ENCODE measurements around the gene PEX11G. TPM values are rescaled to one million over a fixed set of nuclear protein-coding genes. Genes with fewer than 3 reads are reported as not detected.

PEX11G gene
- total and polyA plus RNA-seq, 2 of the 8 experiments (the other 6 are each of a cell fraction or from before 2014, with no cell fraction given), result 2.1 to 4.3 TPM

DNA sequence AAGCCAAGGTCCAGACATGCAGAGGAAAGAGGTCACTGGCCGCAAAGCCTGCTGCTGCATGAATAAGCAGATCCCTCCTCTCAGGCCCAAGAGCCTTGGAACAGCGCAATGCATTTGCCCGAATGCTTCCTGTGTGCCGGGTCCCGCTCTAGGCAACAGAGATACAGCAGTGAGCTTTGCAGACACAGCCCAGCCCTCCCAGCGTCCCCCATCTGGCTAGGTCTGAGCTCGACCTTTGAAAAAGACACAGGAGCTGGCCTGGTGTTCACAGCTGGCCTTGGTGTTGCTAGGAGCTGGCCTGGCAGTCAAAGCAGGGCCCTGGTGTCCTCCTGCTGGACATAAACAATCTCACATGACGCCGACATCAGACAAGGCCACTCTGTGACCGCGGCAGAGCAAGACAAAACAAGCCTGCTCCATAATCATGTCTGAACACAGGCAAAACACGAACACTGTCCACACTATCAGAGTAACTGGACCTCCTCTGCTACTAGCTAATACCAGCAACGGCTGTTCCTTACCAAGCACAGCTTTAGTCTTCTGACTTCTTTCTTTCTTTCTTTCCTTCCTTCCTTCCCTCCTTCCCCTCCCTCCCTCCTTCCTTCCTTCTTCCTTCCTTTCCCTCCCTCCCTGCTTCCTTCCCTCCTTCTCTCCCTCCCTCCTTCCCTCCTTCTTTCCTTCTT lies 5.7 kb upstream of the PEX11G start:
- Histone ChIP-seq H4K20me1 (replicated peaks in 1 of 2; ENCODE audit: control insufficient read depth in 1 of 2, insufficient read depth in 2 of 2, low read length in 2 of 2) (no peaks in the 10 kb centered on the region), H2AK5ac (ENCODE audit: low read depth, low read length) (peak overlapping the region; percentile 86; the same call in 1 of the 2 replicates), H3K23me2 (ENCODE audit: low read depth, low read length) (0 out of 2 replicates have a peak, but pooled peaks cover 2% of the 10 kb centered on the region), H4K91ac (replicated peaks; ENCODE audit: insufficient read length, low read length) (no peak overlapping the region), H3K4me1 (replicated peaks in 1 of 4; ENCODE audit: control insufficient read depth in 3 of 4, insufficient read depth in 4 of 4, low read length in 3 of 4) (peaks cover 0 to under 1% (median under 1%) of the 10 kb centered on the region in 4 experiments; a peak in 3 of 7 replicates), H3K14ac (ENCODE audit: insufficient read length) (no peak overlapping the region), H3K4me2 (ENCODE audit: insufficient read depth in 1 of 2, low read depth in 2 of 2, low read length in 2 of 2) (no peak overlapping the region), H2AFZ (ENCODE audit: low read length) (peak overlapping the region; percentile 50; the same call in 1 of the 2 replicates), H2BK15ac (ENCODE audit: low read length) (no peak overlapping the region), H2BK120ac (replicated peaks; ENCODE audit: low read depth, low read length) (no peak overlapping the region), H3K79me2 (ENCODE audit: control insufficient read depth in 1 of 2, insufficient read depth in 2 of 2, low read length in 2 of 2) (no peaks in the 10 kb centered on the region), H3K27me3 (replicated peaks in 1 of 4; ENCODE audit: control insufficient read depth in 3 of 4, extremely low read depth in 1 of 4, insufficient read depth in 3 of 4, low read length in 3 of 4) (peaks cover 0 to 3% (median 2%) of the 10 kb centered on the region in 4 experiments; a peak in 3 of 7 replicates), H4K5ac (ENCODE audit: insufficient read length, low read depth, low read length) (no peak overlapping the region), H3K4ac (replicated peaks; ENCODE audit: insufficient read length, low read depth, low read length) (no peak overlapping the region), H3K4me3 (ENCODE audit: extremely low read depth in 1 of 4, insufficient read depth in 2 of 4, low read depth in 3 of 4, low read length in 4 of 4) (no peak overlapping the region), H3K36me3 (ENCODE audit: control insufficient read depth in 2 of 4, insufficient read depth in 4 of 4, low read length in 3 of 4) (no peaks in the 10 kb centered on the region), H4K8ac (ENCODE audit: extremely low read depth, insufficient read depth, low read length) (no peak overlapping the region; the same call in 1 of the 2 replicates), H3K23ac (ENCODE audit: insufficient read length) (no peak overlapping the region), H2BK12ac (ENCODE audit: low read depth, low read length) (peak overlapping the region; percentile 92), H3K18ac (ENCODE audit: extremely low read depth, low read length) (no peak overlapping the region), H3K79me1 (ENCODE audit: low read depth, low read length) (no peaks in the 10 kb centered on the region), H3K27ac (ENCODE audit: low read depth, low read length) (no peak overlapping the region), H3K9me3 (ENCODE audit: insufficient read depth in 2 of 2, low read depth in 1 of 2, low read length in 1 of 2) (no peaks in the 10 kb centered on the region), H3K56ac (replicated peaks; ENCODE audit: insufficient read length, low read depth, low read length) (no peak overlapping the region), H2BK20ac (ENCODE audit: low read length) (no peak overlapping the region), H2BK5ac (ENCODE audit: low read depth, low read length) (peak overlapping the region; percentile 30; the same call in 1 of the 2 replicates), H3K9ac (replicated peaks in 1 of 4; ENCODE audit: extremely low read depth in 1 of 4, low read depth in 3 of 4, low read length in 3 of 4) (no peak overlapping the region)
- WGBS, 2 experiments (ENCODE audit: extremely low coverage in 1 of 2, insufficient coverage in 1 of 2, insufficient read length in 1 of 2, insufficient replicate concordance in 2 of 2, low coverage in 1 of 2, low lambda C conversion rate in 2 of 2, missing lambda C conversion rate in 1 of 2), result 77% methylated on average over 13 of the region's 13 CpGs; no CpG with 5 or more reads in 1 of the 2 experiments
- POLR2A ChIA-PET (ENCODE audit: partially characterized antibody), result interaction anchor here (0.6 to 1.1 kb wide), 3 partner anchors 10 to 84 kb away, joined by 3 to 4 read pairs (median 4); no protein-coding TSS in a partner anchor
- no peak for FAIRE-seq
- TF ChIP-seq KDM5A (IDR thresholded peaks at IDR 0.05; ENCODE audit: low read length), result no peak
- TF ChIP-seq RBBP5 (IDR thresholded peaks at IDR 0.05; ENCODE audit: borderline replicate concordance, low read depth, low read length), result no peak
- no peak for TF ChIP-seq SUZ12 (IDR thresholded peaks at IDR 0.05; ENCODE audit: low read length)
- TF ChIP-seq, protein P1, sequence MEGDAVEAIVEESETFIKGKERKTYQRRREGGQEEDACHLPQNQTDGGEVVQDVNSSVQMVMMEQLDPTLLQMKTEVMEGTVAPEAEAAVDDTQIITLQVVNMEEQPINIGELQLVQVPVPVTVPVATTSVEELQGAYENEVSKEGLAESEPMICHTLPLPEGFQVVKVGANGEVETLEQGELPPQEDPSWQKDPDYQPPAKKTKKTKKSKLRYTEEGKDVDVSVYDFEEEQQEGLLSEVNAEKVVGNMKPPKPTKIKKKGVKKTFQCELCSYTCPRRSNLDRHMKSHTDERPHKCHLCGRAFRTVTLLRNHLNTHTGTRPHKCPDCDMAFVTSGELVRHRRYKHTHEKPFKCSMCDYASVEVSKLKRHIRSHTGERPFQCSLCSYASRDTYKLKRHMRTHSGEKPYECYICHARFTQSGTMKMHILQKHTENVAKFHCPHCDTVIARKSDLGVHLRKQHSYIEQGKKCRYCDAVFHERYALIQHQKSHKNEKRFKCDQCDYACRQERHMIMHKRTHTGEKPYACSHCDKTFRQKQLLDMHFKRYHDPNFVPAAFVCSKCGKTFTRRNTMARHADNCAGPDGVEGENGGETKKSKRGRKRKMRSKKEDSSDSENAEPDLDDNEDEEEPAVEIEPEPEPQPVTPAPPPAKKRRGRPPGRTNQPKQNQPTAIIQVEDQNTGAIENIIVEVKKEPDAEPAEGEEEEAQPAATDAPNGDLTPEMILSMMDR (IDR thresholded peaks at IDR 0.05; ENCODE audit: control extremely low read depth in 1 of 3, insufficient read depth in 1 of 3, low read depth in 1 of 3, low read length in 3 of 3), result peak in 1 of 3 experiments; percentile 20; a peak in 1 of 4 replicates
- no peak for TF ChIP-seq HDAC2 (IDR thresholded peaks at IDR 0.05; ENCODE audit: borderline replicate concordance in 1 of 2, low read depth in 2 of 2, low read length in 2 of 2)
- CTCF ChIA-PET (ENCODE audit: partially characterized antibody), result interaction anchor here (0.6 to 1.7 kb wide), 13 partner anchors 9 to 349 kb away, joined by 3 to 10 read pairs (median 3); no protein-coding TSS in a partner anchor
- DNase-seq (ENCODE audit: low read depth in 1 of 2, low spot score in 2 of 2), result no peak
